Measurements from ENCODE around the gene CAMK2B.

- TF ChIP-seq EZH2 (IDR thresholded peaks at IDR 0.05; ENCODE audit: borderline replicate concordance, low read depth, low read length, poor library complexity, severe bottlenecking) (no peak), CTCF (conservative IDR thresholded peaks at IDR 0.05; ENCODE audit: low read depth, low read length) (no peak)
These were observed 130.7 kb downstream of the CAMK2B start for GRCh38 chr7:44194562-44195145.
